Memory B cell (primary cell): ENCODE results near the gene CIDEC.
"Not testable (repeated sequence)": the region's sequence is repeated elsewhere in the genome, so short reads cannot be mapped to it uniquely, and the experiment has no call there.

Experiments used
- ATAC-seq: fragments of 150-1000 bp; cut with Tn5 transposase; 2 replicates; pipeline ENCODE4 v1.10.0; 2021; ENCODE audit warnings: low read depth, mild to moderate bottlenecking, moderate library complexity
- DNase-seq, 2 donors: peaks; one replicate each; pipeline ENCODE4 v3.0.0; 2022; ENCODE audit warnings: low spot score in 2 of 2
- H3K27ac Mint-ChIP-seq: one replicate; pipeline ENCODE4 v1.8.0; 2022; ENCODE audit warnings: mild to moderate bottlenecking, moderate library complexity, mixed read lengths
- H3K27me3 Mint-ChIP-seq: one replicate; pipeline ENCODE4 v1.8.0; 2022; ENCODE audit warnings: mixed read lengths
- H3K36me3 Mint-ChIP-seq: one replicate; pipeline ENCODE4 v1.8.0; 2022; ENCODE audit warnings: mild to moderate bottlenecking, mixed read lengths
- H3K4me1 Mint-ChIP-seq: one replicate; pipeline ENCODE4 v1.8.0; 2022; ENCODE audit warnings: mixed read lengths
- H3K4me3 Mint-ChIP-seq: one replicate; pipeline ENCODE4 v1.8.0; 2022; ENCODE audit warnings: mild to moderate bottlenecking, moderate library complexity, mixed read lengths
- H3K9me3 Mint-ChIP-seq: one replicate; pipeline ENCODE4 v1.8.0; 2022; ENCODE audit warnings: mixed read lengths

CIDEC gene

DNA sequence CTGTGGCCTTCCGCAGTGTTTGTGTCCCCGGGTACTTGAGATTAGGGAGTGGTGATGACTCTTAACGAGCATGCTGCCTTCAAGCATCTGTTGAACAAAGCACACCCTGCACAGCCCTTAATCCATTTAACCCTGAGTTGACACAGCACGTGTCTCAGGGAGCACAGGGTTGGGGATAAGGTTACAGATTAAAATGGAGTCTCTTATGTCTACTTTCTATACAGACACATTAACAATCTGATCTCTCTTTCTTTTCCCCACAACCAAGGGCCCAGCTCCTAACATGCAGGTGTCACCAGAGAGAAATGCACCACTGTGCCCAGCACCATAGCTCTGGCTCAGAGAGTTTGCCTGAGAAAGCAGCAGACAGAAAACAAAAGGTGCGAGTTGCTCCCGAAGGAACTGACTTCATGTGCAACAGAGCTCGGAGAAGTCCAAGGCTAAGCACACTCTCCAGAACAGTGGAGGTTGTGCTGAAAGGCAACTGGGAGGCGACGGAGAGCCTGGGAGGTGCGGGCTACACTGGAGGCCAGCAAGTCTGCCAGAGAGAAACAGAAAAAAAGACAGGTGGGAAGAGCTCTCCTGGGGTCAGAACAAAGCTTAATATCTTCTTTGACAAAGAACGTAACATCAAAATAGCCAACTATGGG lies 25.6 kb downstream of the CIDEC start:
- not testable (repeated sequence) for H3K4me1 Mint-ChIP-seq, H3K36me3 Mint-ChIP-seq, ATAC-seq, H3K27me3 Mint-ChIP-seq, H3K4me3 Mint-ChIP-seq, H3K27ac Mint-ChIP-seq, DNase-seq, H3K9me3 Mint-ChIP-seq

- no peaks in the 10 kb centered on the region for H3K4me1 Mint-ChIP-seq
- peaks cover 2% of the 10 kb centered on the region for H3K27me3 Mint-ChIP-seq
- no peaks in the 10 kb centered on the region for H3K9me3 Mint-ChIP-seq
- no peak for DNase-seq
- H3K27ac Mint-ChIP-seq: no peak overlapping the region
- no peaks in the 10 kb centered on the region for H3K36me3 Mint-ChIP-seq
- ATAC-seq: no peak
- no peak overlapping the region for H3K4me3 Mint-ChIP-seq
These were observed 27.5 kb downstream of the CIDEC start for GRCh38 chr3:9852528-9852927.

- not testable (repeated sequence) for ATAC-seq, H3K27ac Mint-ChIP-seq, DNase-seq, H3K4me3 Mint-ChIP-seq, H3K36me3 Mint-ChIP-seq, H3K27me3 Mint-ChIP-seq, H3K9me3 Mint-ChIP-seq, H3K4me1 Mint-ChIP-seq
These were observed 28.1 kb downstream of the CIDEC start for GRCh38 chr3:9851926-9852325.

GRCh38 chr3:9851383-9851782 lies 28.7 kb downstream of the CIDEC start:
- H3K27ac Mint-ChIP-seq, H3K27me3 Mint-ChIP-seq, H3K4me1 Mint-ChIP-seq, H3K9me3 Mint-ChIP-seq, ATAC-seq, H3K36me3 Mint-ChIP-seq, H3K4me3 Mint-ChIP-seq, DNase-seq: not testable (repeated sequence)

DNA sequence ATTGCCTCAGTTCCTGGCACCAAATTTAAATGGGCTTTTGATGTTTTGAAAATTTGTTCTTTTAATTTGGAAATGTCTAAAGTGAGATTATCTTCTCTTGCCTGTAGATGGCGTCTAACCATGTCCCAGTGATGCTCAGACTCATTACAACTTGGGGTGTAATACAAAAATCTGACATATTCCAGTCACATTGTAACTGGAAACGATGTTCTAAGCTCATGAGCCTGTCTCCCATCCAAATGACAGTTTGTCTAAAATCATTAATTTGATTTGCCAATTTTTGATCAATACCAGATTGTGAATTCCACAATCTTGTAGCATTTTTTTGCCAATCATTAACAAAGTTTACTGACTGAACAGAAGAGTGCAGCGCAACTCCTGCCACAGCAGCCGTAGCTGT lies 31.2 kb downstream of the CIDEC start:
- H3K4me3 Mint-ChIP-seq, H3K4me1 Mint-ChIP-seq: not testable (repeated sequence)
- DNase-seq: peak in 1 of 2 donors; percentile 31

DNA sequence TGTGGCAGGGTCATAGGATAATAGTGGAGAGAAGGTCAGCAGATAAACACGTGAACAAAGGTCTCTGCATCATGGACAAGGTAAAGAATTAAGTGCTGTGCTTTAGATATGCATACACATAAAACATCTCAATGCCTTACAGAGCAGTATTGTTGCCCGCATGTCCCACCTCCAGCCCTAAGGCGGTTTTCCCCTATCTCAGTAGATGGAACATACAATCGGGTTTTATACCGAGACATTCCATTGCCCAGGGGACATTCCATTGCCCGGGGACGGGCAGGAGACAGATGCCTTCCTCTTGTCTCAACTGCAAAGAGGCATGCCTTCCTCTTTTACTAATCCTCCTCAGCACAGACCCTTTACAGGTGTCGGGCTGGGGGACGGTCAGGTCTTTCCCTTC lies 32.2 kb downstream of the CIDEC start:
- H3K27me3 Mint-ChIP-seq, ATAC-seq, H3K4me1 Mint-ChIP-seq, H3K27ac Mint-ChIP-seq, H3K4me3 Mint-ChIP-seq, H3K36me3 Mint-ChIP-seq, DNase-seq, H3K9me3 Mint-ChIP-seq: not testable (repeated sequence)

More for the DNA sequence above, 31.2 kb downstream of the CIDEC start:
- not testable (repeated sequence) for H3K27me3 Mint-ChIP-seq, H3K9me3 Mint-ChIP-seq, H3K36me3 Mint-ChIP-seq, H3K27ac Mint-ChIP-seq, ATAC-seq

DNA sequence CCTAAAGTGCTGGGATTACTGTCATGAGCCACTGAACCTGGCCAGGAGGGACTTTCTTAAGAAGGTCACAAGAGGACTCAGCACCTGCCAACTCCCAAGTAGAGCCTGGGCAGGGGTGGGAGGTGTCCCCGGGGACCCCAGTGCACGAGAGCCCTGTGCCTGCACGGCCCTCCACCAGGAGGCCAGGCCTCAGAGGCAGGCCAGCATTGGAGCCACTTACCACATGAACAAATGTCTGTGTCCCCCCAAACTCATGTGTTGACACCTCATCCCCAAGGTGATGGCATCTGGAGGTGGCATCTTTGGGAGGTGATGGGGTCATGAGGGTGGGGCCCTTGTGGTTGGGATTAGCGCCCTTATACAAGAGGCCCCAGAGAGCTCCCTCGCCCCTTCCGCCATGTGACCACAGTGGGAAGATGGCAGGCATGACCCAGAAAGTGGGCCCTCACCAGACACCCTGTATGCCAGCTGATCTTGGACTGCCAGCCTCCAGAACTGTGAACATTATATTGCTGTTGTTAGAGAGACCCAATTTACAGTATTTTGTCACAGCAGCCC lies 33.0 kb downstream of the CIDEC start:
- H3K9me3 Mint-ChIP-seq: no peaks in the 10 kb centered on the region
- H3K4me1 Mint-ChIP-seq: peaks cover 7% of the 10 kb centered on the region
- no peak overlapping the region for H3K4me3 Mint-ChIP-seq
- no peak for ATAC-seq
- no peak for DNase-seq
- no peaks in the 10 kb centered on the region for H3K27me3 Mint-ChIP-seq
- no peak overlapping the region for H3K27ac Mint-ChIP-seq
- H3K36me3 Mint-ChIP-seq: peaks cover 4% of the 10 kb centered on the region

DNA sequence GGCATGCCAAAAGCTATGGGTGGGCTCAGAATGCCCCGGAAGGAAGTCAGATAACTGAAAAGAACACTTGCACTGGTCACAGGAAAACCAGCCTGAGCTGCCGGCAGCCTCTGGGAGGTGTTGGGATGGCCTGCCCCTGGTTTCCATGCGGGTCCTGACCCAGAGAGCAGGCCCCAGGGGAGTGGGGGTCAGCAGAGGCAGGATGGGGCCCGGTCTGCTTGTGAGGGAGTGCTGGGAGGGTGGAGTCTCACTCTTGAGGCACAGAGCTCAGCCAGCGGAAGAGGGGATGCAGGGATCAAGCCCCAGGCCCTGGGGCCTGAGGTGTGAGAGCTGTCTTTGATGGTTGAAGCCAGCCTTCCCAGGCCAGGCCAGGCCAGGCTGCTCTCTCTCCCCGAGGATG lies 33.8 kb downstream of the CIDEC start:
- Mint-ChIP-seq H3K27ac (no peak overlapping the region), H3K4me3 (no peak overlapping the region)

GRCh38 chr3:9843715-9844438 lies 36.2 kb downstream of the CIDEC start, which contains the start of gene RPUSD3:
TSS of gene RPUSD3 (minus strand) at chr3:9844008. CDS start at chr3:9843990, 18 bp downstream.
- Mint-ChIP-seq H3K4me3 (peak within 1 kb of the TSS; percentile 99), H3K4me1 (peaks cover 9% of the 10 kb centered on the region), H3K27ac (peak within 1 kb of the TSS; percentile 91), H3K36me3 (peaks cover 7% of the 10 kb centered on the region), H3K27me3 (no peaks in the 10 kb centered on the region), H3K9me3 (no peaks in the 10 kb centered on the region)
- DNase-seq (peak; percentile 98 to 99), ATAC-seq (peak; percentile 99)

More for the DNA sequence above, 33.8 kb downstream of the CIDEC start:
- peaks cover 9% of the 10 kb centered on the region for H3K4me1 Mint-ChIP-seq
- peaks cover 5% of the 10 kb centered on the region for H3K36me3 Mint-ChIP-seq
- DNase-seq: no peak
- no peak for ATAC-seq
- H3K9me3 Mint-ChIP-seq: no peaks in the 10 kb centered on the region
- H3K27me3 Mint-ChIP-seq: no peaks in the 10 kb centered on the region

- Mint-ChIP-seq H3K4me1 (peaks cover 9% of the 10 kb centered on the region), H3K36me3 (peaks cover 12% of the 10 kb centered on the region), H3K4me3 (no peak overlapping the region), H3K9me3 (no peaks in the 10 kb centered on the region), H3K27me3 (no peaks in the 10 kb centered on the region), H3K27ac (no peak overlapping the region)
- no peak for DNase-seq
- ATAC-seq: no peak
These were observed 39.0 kb downstream of the CIDEC start for GRCh38 chr3:9841015-9841414.

DNA sequence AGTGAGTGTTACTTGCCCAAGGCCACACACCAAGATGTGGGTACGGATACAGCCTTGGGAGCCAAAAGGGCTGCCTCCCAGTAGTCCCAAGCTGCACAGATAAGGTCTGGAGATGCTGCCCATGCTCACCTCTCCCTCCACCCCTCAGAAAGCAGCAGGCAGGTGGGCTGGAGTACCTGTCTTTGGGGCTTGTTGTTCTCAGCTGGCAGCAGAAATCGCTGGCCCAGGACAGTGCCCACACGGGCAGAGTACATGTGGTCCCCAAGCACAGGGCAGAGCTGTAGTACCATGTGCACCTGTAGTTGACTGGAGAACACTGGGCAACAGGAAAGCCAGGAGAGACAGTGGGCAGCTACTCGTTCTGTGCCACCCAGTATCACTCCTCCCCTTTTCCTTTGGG lies 41.2 kb downstream of the CIDEC start:
- Mint-ChIP-seq H3K27me3 (no peaks in the 10 kb centered on the region), H3K9me3 (no peaks in the 10 kb centered on the region), H3K4me3 (no peak overlapping the region), H3K4me1 (peaks cover 9% of the 10 kb centered on the region), H3K27ac (no peak overlapping the region), H3K36me3 (peaks cover 14% of the 10 kb centered on the region)
- no peak for ATAC-seq
- no peak for DNase-seq

DNA sequence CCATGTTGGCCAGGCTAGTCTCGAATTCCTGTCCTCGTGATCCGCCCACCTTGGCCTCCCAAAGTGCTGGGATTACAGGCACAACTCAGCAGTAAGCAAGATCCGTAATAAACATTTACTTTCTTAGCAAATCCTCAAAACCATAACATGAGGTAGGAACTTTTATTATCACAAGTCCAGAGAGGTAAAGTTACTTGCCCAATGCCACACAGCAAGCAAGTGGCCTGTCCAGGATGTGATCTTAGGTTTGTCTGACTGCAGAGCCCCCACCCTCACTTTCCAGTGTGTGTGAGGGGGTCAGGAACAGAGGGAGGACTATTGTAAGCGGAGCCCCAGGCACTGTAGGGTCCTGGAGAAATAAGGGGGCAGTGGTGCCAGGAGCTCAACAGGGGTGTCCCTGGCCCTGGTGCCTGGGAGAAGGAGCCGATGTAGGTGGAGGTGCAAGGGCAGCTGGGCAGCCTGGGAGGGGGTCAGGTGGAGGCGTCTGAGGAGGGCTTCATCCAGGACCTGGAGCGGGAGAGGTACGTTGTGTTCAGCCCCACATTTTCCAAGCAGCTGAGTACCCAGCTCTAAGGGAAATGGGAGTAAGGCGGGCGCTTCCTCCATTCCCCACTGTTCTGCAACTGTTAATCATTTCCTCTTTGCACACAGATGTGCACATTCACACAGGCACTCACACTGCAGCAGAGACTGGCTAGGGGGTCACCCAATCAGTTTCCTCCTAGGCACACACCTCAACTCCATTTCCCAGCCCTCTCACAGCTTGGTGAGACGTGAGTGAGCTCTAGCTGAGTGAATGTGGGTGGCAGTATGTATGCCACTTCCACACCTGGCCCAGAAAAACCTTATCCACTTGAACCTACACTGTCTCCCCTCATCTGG lies 42.1 kb downstream of the CIDEC start:
- Mint-ChIP-seq H3K27ac (no peak overlapping the region), H3K9me3 (no peaks in the 10 kb centered on the region), H3K4me3 (no peak overlapping the region), H3K27me3 (no peaks in the 10 kb centered on the region), H3K36me3 (peaks cover 14% of the 10 kb centered on the region), H3K4me1 (peaks cover 9% of the 10 kb centered on the region)
- DNase-seq (no peak), ATAC-seq (no peak)

- H3K4me1 Mint-ChIP-seq: no peaks in the 10 kb centered on the region
- H3K9me3 Mint-ChIP-seq: no peaks in the 10 kb centered on the region
- H3K27ac Mint-ChIP-seq: no peak overlapping the region
- H3K27me3 Mint-ChIP-seq: no peaks in the 10 kb centered on the region
- DNase-seq: no peak
- no peak overlapping the region for H3K4me3 Mint-ChIP-seq
- no peak for ATAC-seq
- H3K36me3 Mint-ChIP-seq: peaks cover 8% of the 10 kb centered on the region
These were observed 45.3 kb downstream of the CIDEC start for GRCh38 chr3:9834520-9835380.
